Panc1 (cell line): ENCODE results near the gene MLANA.

Source experiments
- POLR2AphosphoS5 ChIP-seq: IDR thresholded peaks from 2 replicates; pipeline ENCODE4 v1.6.1; 2012; ENCODE audit warnings: mild to moderate bottlenecking, low read depth, low read length, moderate library complexity
- SIN3A ChIP-seq: IDR thresholded peaks from 2 replicates; pipeline ENCODE4 v1.6.1; 2012; ENCODE audit warnings: low read depth, mild to moderate bottlenecking, low read length, moderate library complexity, borderline replicate concordance; ENCODE audit not compliant: insufficient read depth
- TF ChIP-seq, protein P1 (sequence below): fragments of 450-650 bp; IDR thresholded peaks from 2 replicates; pipeline ENCODE4 v1.5.1; 2017; ENCODE audit warnings: mild to moderate bottlenecking
- TF ChIP-seq, protein P2 (sequence below), 2 experiments: IDR thresholded peaks; 2 replicates each; pipeline ENCODE4 v1.6.1; 2011 to 2012; ENCODE audit warnings: low read depth in 2 of 2, control low read depth in 1 of 2, low read length in 1 of 2, mild to moderate bottlenecking in 1 of 2, moderate library complexity in 1 of 2; ENCODE audit not compliant: insufficient read depth in 1 of 2

DNA sequence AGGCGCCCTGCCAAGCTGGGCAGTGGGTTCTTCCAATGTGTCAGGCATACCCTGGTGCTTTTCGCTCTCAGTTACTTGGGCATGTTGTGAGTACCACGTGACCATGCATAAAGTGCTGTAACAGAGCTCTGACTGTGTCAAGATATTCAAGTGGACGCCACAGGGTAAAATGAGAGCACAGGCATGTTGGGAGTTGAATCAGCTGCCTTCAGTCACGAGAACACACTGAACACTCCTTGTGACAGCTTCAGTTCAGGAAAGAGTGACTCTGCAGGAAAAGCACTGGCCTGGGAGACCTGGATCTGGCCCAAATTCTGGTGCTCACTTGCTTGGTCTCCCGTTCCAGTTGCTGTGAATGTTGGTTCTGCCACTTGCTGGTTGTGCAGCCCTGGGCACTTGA, 5.1 kb downstream of the MLANA start:
- TF ChIP-seq, protein P1, sequence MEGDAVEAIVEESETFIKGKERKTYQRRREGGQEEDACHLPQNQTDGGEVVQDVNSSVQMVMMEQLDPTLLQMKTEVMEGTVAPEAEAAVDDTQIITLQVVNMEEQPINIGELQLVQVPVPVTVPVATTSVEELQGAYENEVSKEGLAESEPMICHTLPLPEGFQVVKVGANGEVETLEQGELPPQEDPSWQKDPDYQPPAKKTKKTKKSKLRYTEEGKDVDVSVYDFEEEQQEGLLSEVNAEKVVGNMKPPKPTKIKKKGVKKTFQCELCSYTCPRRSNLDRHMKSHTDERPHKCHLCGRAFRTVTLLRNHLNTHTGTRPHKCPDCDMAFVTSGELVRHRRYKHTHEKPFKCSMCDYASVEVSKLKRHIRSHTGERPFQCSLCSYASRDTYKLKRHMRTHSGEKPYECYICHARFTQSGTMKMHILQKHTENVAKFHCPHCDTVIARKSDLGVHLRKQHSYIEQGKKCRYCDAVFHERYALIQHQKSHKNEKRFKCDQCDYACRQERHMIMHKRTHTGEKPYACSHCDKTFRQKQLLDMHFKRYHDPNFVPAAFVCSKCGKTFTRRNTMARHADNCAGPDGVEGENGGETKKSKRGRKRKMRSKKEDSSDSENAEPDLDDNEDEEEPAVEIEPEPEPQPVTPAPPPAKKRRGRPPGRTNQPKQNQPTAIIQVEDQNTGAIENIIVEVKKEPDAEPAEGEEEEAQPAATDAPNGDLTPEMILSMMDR, result no peak
- no peak for TF ChIP-seq SIN3A
- no peak for TF ChIP-seq POLR2AphosphoS5
- TF ChIP-seq, protein P2, sequence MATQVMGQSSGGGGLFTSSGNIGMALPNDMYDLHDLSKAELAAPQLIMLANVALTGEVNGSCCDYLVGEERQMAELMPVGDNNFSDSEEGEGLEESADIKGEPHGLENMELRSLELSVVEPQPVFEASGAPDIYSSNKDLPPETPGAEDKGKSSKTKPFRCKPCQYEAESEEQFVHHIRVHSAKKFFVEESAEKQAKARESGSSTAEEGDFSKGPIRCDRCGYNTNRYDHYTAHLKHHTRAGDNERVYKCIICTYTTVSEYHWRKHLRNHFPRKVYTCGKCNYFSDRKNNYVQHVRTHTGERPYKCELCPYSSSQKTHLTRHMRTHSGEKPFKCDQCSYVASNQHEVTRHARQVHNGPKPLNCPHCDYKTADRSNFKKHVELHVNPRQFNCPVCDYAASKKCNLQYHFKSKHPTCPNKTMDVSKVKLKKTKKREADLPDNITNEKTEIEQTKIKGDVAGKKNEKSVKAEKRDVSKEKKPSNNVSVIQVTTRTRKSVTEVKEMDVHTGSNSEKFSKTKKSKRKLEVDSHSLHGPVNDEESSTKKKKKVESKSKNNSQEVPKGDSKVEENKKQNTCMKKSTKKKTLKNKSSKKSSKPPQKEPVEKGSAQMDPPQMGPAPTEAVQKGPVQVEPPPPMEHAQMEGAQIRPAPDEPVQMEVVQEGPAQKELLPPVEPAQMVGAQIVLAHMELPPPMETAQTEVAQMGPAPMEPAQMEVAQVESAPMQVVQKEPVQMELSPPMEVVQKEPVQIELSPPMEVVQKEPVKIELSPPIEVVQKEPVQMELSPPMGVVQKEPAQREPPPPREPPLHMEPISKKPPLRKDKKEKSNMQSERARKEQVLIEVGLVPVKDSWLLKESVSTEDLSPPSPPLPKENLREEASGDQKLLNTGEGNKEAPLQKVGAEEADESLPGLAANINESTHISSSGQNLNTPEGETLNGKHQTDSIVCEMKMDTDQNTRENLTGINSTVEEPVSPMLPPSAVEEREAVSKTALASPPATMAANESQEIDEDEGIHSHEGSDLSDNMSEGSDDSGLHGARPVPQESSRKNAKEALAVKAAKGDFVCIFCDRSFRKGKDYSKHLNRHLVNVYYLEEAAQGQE (IDR thresholded peaks at IDR 0.05; ENCODE audit: insufficient read depth in 1 of 2, low read depth in 2 of 2, low read length in 1 of 2), result no peak
